ENCODE measurements around the gene DLST.

DLST gene

GRCh38 chr14:74860899-74861733 lies 20.6 kb upstream of the DLST start:
- Histone ChIP-seq H3K27me3 (ENCODE audit: insufficient read depth, low read length) (no peaks in the 10 kb centered on the region), H3K79me2 (ENCODE audit: control insufficient read depth, insufficient read depth, low read length, unreplicated experiment) (no peaks in the 10 kb centered on the region), H3K27ac (ENCODE audit: low read depth, low read length) (no peak overlapping the region), H3K36me3 (ENCODE audit: insufficient read depth, low read length) (no peaks in the 10 kb centered on the region), H2AFZ (ENCODE audit: low read length, unreplicated experiment) (no peak overlapping the region), H3K4me1 (ENCODE audit: control insufficient read depth, insufficient read depth, low read length, unreplicated experiment) (no peaks in the 10 kb centered on the region), H3K4me3 (ENCODE audit: low read depth, low read length) (no peak overlapping the region)

GRCh38 chr14:74861734-74862090 lies 20.0 kb upstream of the DLST start:
- no peak overlapping the region for H3K27ac ChIP-seq (ENCODE audit: low read depth, low read length)
- H3K4me3 ChIP-seq (ENCODE audit: low read depth, low read length) = no peak overlapping the region
- H2AFZ ChIP-seq (ENCODE audit: low read length, unreplicated experiment) = no peak overlapping the region
- H3K4me1 ChIP-seq (ENCODE audit: control insufficient read depth, insufficient read depth, low read length, unreplicated experiment) = no peaks in the 10 kb centered on the region
- H3K36me3 ChIP-seq (ENCODE audit: insufficient read depth, low read length) = no peaks in the 10 kb centered on the region
- no peaks in the 10 kb centered on the region for H3K79me2 ChIP-seq (ENCODE audit: control insufficient read depth, insufficient read depth, low read length, unreplicated experiment)
- H3K27me3 ChIP-seq (ENCODE audit: insufficient read depth, low read length) = no peaks in the 10 kb centered on the region

GRCh38 chr14:74863274-74863673 lies 18.4 kb upstream of the DLST start:
- Histone ChIP-seq H3K36me3 (ENCODE audit: insufficient read depth, low read length) (no peaks in the 10 kb centered on the region), H3K27me3 (ENCODE audit: insufficient read depth, low read length) (no peaks in the 10 kb centered on the region; the same call in 1 of the 2 replicates), H3K79me2 (ENCODE audit: control insufficient read depth, insufficient read depth, low read length, unreplicated experiment) (no peaks in the 10 kb centered on the region), H3K4me3 (ENCODE audit: low read depth, low read length) (no peak overlapping the region), H3K4me1 (ENCODE audit: control insufficient read depth, insufficient read depth, low read length, unreplicated experiment) (no peaks in the 10 kb centered on the region), H3K27ac (ENCODE audit: low read depth, low read length) (no peak overlapping the region), H2AFZ (ENCODE audit: low read length, unreplicated experiment) (no peak overlapping the region)

- H3K36me3 ChIP-seq (ENCODE audit: insufficient read depth, low read length) = no peaks in the 10 kb centered on the region
- no peaks in the 10 kb centered on the region for H3K4me1 ChIP-seq (ENCODE audit: control insufficient read depth, insufficient read depth, low read length, unreplicated experiment)
- no peaks in the 10 kb centered on the region; the same call in 1 of the 2 replicates for H3K27me3 ChIP-seq (ENCODE audit: insufficient read depth, low read length)
- H3K4me3 ChIP-seq (ENCODE audit: low read depth, low read length) = no peak overlapping the region
- no peaks in the 10 kb centered on the region for H3K79me2 ChIP-seq (ENCODE audit: control insufficient read depth, insufficient read depth, low read length, unreplicated experiment)
- H2AFZ ChIP-seq (ENCODE audit: low read length, unreplicated experiment) = no peak overlapping the region
- no peak overlapping the region for H3K27ac ChIP-seq (ENCODE audit: low read depth, low read length)
Measured at GRCh38 chr14:74864198-74864597, 17.5 kb upstream of the DLST start.

GRCh38 chr14:74865156-74865555 lies 16.6 kb upstream of the DLST start:
- Histone ChIP-seq H3K4me3 (ENCODE audit: low read depth, low read length) (no peak overlapping the region), H3K27ac (ENCODE audit: low read depth, low read length) (no peak overlapping the region), H3K27me3 (ENCODE audit: insufficient read depth, low read length) (no peaks in the 10 kb centered on the region; the same call in 1 of the 2 replicates), H2AFZ (ENCODE audit: low read length, unreplicated experiment) (no peak overlapping the region), H3K79me2 (ENCODE audit: control insufficient read depth, insufficient read depth, low read length, unreplicated experiment) (no peaks in the 10 kb centered on the region), H3K36me3 (ENCODE audit: insufficient read depth, low read length) (no peaks in the 10 kb centered on the region), H3K4me1 (ENCODE audit: control insufficient read depth, insufficient read depth, low read length, unreplicated experiment) (no peaks in the 10 kb centered on the region)

- Histone ChIP-seq H3K79me2 (ENCODE audit: control insufficient read depth, insufficient read depth, low read length, unreplicated experiment) (no peaks in the 10 kb centered on the region), H3K36me3 (ENCODE audit: insufficient read depth, low read length) (no peaks in the 10 kb centered on the region), H3K4me1 (ENCODE audit: control insufficient read depth, insufficient read depth, low read length, unreplicated experiment) (no peaks in the 10 kb centered on the region), H3K27ac (ENCODE audit: low read depth, low read length) (no peak overlapping the region), H2AFZ (ENCODE audit: low read length, unreplicated experiment) (no peak overlapping the region), H3K27me3 (ENCODE audit: insufficient read depth, low read length) (no peaks in the 10 kb centered on the region; the same call in 1 of the 2 replicates), H3K4me3 (ENCODE audit: low read depth, low read length) (no peak overlapping the region)
Measured at GRCh38 chr14:74866708-74867389, 14.9 kb upstream of the DLST start.

GRCh38 chr14:74867673-74868072 lies 14.0 kb upstream of the DLST start:
- H3K79me2 ChIP-seq (ENCODE audit: control insufficient read depth, insufficient read depth, low read length, unreplicated experiment) = no peaks in the 10 kb centered on the region
- H3K4me1 ChIP-seq (ENCODE audit: control insufficient read depth, insufficient read depth, low read length, unreplicated experiment) = no peaks in the 10 kb centered on the region
- no peak overlapping the region for H2AFZ ChIP-seq (ENCODE audit: low read length, unreplicated experiment)
- no peaks in the 10 kb centered on the region; the same call in 1 of the 2 replicates for H3K27me3 ChIP-seq (ENCODE audit: insufficient read depth, low read length)
- H3K4me3 ChIP-seq (ENCODE audit: low read depth, low read length) = no peak overlapping the region
- no peaks in the 10 kb centered on the region for H3K36me3 ChIP-seq (ENCODE audit: insufficient read depth, low read length)
- no peak overlapping the region for H3K27ac ChIP-seq (ENCODE audit: low read depth, low read length)

GRCh38 chr14:74868739-74869138 lies 13.0 kb upstream of the DLST start:
- no peak overlapping the region for H3K27ac ChIP-seq (ENCODE audit: low read depth, low read length)
- no peaks in the 10 kb centered on the region for H3K36me3 ChIP-seq (ENCODE audit: insufficient read depth, low read length)
- H3K79me2 ChIP-seq (ENCODE audit: control insufficient read depth, insufficient read depth, low read length, unreplicated experiment) = no peaks in the 10 kb centered on the region
- H3K4me3 ChIP-seq (ENCODE audit: low read depth, low read length) = no peak overlapping the region
- H3K27me3 ChIP-seq (ENCODE audit: insufficient read depth, low read length) = no peaks in the 10 kb centered on the region; the same call in 1 of the 2 replicates
- no peaks in the 10 kb centered on the region for H3K4me1 ChIP-seq (ENCODE audit: control insufficient read depth, insufficient read depth, low read length, unreplicated experiment)
- H2AFZ ChIP-seq (ENCODE audit: low read length, unreplicated experiment) = no peak overlapping the region

GRCh38 chr14:74871819-74872218 lies 9.9 kb upstream of the DLST start:
- Histone ChIP-seq H3K4me1 (ENCODE audit: control insufficient read depth, insufficient read depth, low read length, unreplicated experiment) (no peaks in the 10 kb centered on the region), H3K79me2 (ENCODE audit: control insufficient read depth, insufficient read depth, low read length, unreplicated experiment) (no peaks in the 10 kb centered on the region), H3K4me3 (ENCODE audit: low read depth, low read length) (no peak overlapping the region), H2AFZ (ENCODE audit: low read length, unreplicated experiment) (no peak overlapping the region), H3K27ac (ENCODE audit: low read depth, low read length) (no peak overlapping the region), H3K27me3 (ENCODE audit: insufficient read depth, low read length) (no peaks in the 10 kb centered on the region; the same call in 1 of the 2 replicates), H3K36me3 (ENCODE audit: insufficient read depth, low read length) (no peaks in the 10 kb centered on the region)

- H3K4me3 ChIP-seq (ENCODE audit: low read depth, low read length) = no peak overlapping the region
- H3K36me3 ChIP-seq (ENCODE audit: insufficient read depth, low read length) = no peaks in the 10 kb centered on the region
- no peak overlapping the region for H3K27ac ChIP-seq (ENCODE audit: low read depth, low read length)
- no peaks in the 10 kb centered on the region for H3K79me2 ChIP-seq (ENCODE audit: control insufficient read depth, insufficient read depth, low read length, unreplicated experiment)
- H2AFZ ChIP-seq (ENCODE audit: low read length, unreplicated experiment) = no peak overlapping the region
- no peaks in the 10 kb centered on the region for H3K27me3 ChIP-seq (ENCODE audit: insufficient read depth, low read length)
- no peaks in the 10 kb centered on the region for H3K4me1 ChIP-seq (ENCODE audit: control insufficient read depth, insufficient read depth, low read length, unreplicated experiment)
Measured at GRCh38 chr14:74875204-74875603, 6.5 kb upstream of the DLST start.
